Activated CD4-positive, alpha-beta T cell treated with anti-CD3 and anti-CD28 coated beads, Interleukin-2, amount 50 U/mL, for 16 hours (primary cell): ENCODE results near the gene TMEM143.

Experiments
- DNase-seq: peaks from one replicate; pipeline ENCODE4 v3.0.0-alpha.2; 2020

TMEM143 gene

GRCh38 chr19:48353677-48354076 lies 10.1 kb downstream of the TMEM143 start:
- no peak for DNase-seq

- peak; percentile 85 for DNase-seq
Observed at GRCh38 chr19:48351341-48351752, 12.4 kb downstream of the TMEM143 start.

- no peak for DNase-seq
Observed at GRCh38 chr19:48350856-48351255, 12.9 kb downstream of the TMEM143 start.

GRCh38 chr19:48348737-48349136 lies 15.0 kb downstream of the TMEM143 start:
- no peak for DNase-seq

GRCh38 chr19:48348045-48348444 lies 15.7 kb downstream of the TMEM143 start:
- DNase-seq, result no peak

GRCh38 chr19:48346191-48346590 lies 17.5 kb downstream of the TMEM143 start:
- no peak for DNase-seq

- DNase-seq, result no peak
Observed at GRCh38 chr19:48344892-48345291, 18.8 kb downstream of the TMEM143 start.

GRCh38 chr19:48342841-48343540 lies 20.7 kb downstream of the TMEM143 start:
- DNase-seq, result no peak

GRCh38 chr19:48342414-48342738 lies 21.4 kb downstream of the TMEM143 start:
- DNase-seq, result no peak

- DNase-seq, result no peak
Observed at GRCh38 chr19:48341515-48342413, 22.0 kb downstream of the TMEM143 start.

- DNase-seq, result no peak
Observed at GRCh38 chr19:48340995-48341394, 22.7 kb downstream of the TMEM143 start.

- no peak for DNase-seq
Observed at GRCh38 chr19:48338802-48339503, 24.8 kb downstream of the TMEM143 start.

- DNase-seq, result no peak
Observed at GRCh38 chr19:48338253-48338755, 25.4 kb downstream of the TMEM143 start.

- DNase-seq, result peak; percentile 95
Observed at GRCh38 chr19:48333467-48334384, 30.0 kb downstream of the TMEM143 start.

- peak; percentile 97 for DNase-seq
Observed at GRCh38 chr19:48332662-48333466, 30.9 kb downstream of the TMEM143 start.

- DNase-seq, result no peak
Observed at GRCh38 chr19:48332351-48332661, 31.4 kb downstream of the TMEM143 start.

GRCh38 chr19:48330012-48330681 lies 33.6 kb downstream of the TMEM143 start:
- DNase-seq, result peak; percentile 92

- peak; percentile 69 for DNase-seq
Observed at GRCh38 chr19:48329167-48329891, 34.4 kb downstream of the TMEM143 start.

- DNase-seq, result peak; percentile 88
Observed at GRCh38 chr19:48325265-48325910, 38.4 kb downstream of the TMEM143 start, which contains the start of gene EMP3. Gene EMP3, plus strand, starts transcription at chr19:48325552. Its CDS starts 1,293 bp downstream, at chr19:48326845.
